ENCODE results near the gene CD163.

- TF ChIP-seq CTCF (IDR thresholded peaks at IDR 0.05) (peak in 1 of 3 donors; percentile 12), POLR2A (IDR thresholded peaks at IDR 0.05) (no peak)
Measured at GRCh38 chr12:7460375-7461259, 43.0 kb downstream of the CD163 start.

Data from ovary (tissue), 3 donors.